Neural progenitor cell (in vitro differentiated cells): ENCODE results near the gene GPS1. TPM values are rescaled to one million over a fixed set of nuclear protein-coding genes. Genes with fewer than 3 reads are reported as not detected.

Experiments used
- DNase-seq: peaks from one replicate; pipeline ENCODE4 v3.0.0-alpha.2; 2016; ENCODE audit warnings: low spot score
- H2AFZ ChIP-seq: fragments of 200-600 bp; sonication (generic); replicated peaks from 2 replicates; pipeline ENCODE4 v1.6.1; 2016; ENCODE audit warnings: antibody characterized with exemption
- H3F3A ChIP-seq: fragments of 200-600 bp; sonication (generic); 2 replicates; pipeline ENCODE4 v1.6.1; 2016; ENCODE audit warnings: antibody characterized with exemption, low read depth
- H3K27ac ChIP-seq: fragments of 200-600 bp; sonication (generic); 2 replicates; pipeline ENCODE4 v1.5.1; 2016; ENCODE audit warnings: mild to moderate bottlenecking
- H3K27me3 ChIP-seq: fragments of 200-600 bp; sonication (generic); 2 replicates; pipeline ENCODE4 v1.6.1; 2016; ENCODE audit warnings: mild to moderate bottlenecking, moderate library complexity
- H3K36me3 ChIP-seq: fragments of 200-600 bp; sonication (generic); 2 replicates; pipeline ENCODE4 v1.5.1; 2016
- H3K4me1 ChIP-seq: fragments of 200-600 bp; sonication (generic); 2 replicates; pipeline ENCODE4 v1.6.1; 2016; ENCODE audit warnings: mixed run types
- H3K4me2 ChIP-seq: fragments of 200-600 bp; sonication (generic); 2 replicates; pipeline ENCODE4 v1.6.1; 2016
- H3K4me3 ChIP-seq: fragments of 200-600 bp; sonication (generic); 2 replicates; pipeline ENCODE4 v1.5.1; 2016
- H3K79me2 ChIP-seq: fragments of 200-600 bp; sonication (generic); 2 replicates; pipeline ENCODE4 v1.6.1; 2016; ENCODE audit warnings: low read depth
- H3K9ac ChIP-seq: fragments of 200-600 bp; sonication (generic); 2 replicates; pipeline ENCODE4 v1.6.1; 2016
- H3K9me3 ChIP-seq: fragments of 200-600 bp; sonication (generic); 2 replicates; pipeline ENCODE4 v1.5.1; 2016; ENCODE audit warnings: low read depth
- H4K20me1 ChIP-seq: fragments of 200-600 bp; sonication (generic); 2 replicates; pipeline ENCODE4 v1.6.1; 2016; ENCODE audit warnings: low read depth
- H3K27ac Mint-ChIP-seq: 3 replicates; pipeline ENCODE4 v1.8.0; 2021; ENCODE audit warnings: mixed read lengths
- H3K27me3 Mint-ChIP-seq: 2 replicates; pipeline ENCODE4 v1.8.0; 2022; ENCODE audit warnings: low read depth, mild to moderate bottlenecking, inconsistent platforms, moderate library complexity, mixed read lengths; ENCODE audit not compliant: insufficient read depth
- H3K36me3 Mint-ChIP-seq: 3 replicates; pipeline ENCODE4 v1.8.0; 2021; ENCODE audit warnings: mixed read lengths
- H3K4me1 Mint-ChIP-seq: 3 replicates; pipeline ENCODE4 v1.8.0; 2021; ENCODE audit warnings: mixed read lengths
- H3K4me3 Mint-ChIP-seq: 3 replicates; pipeline ENCODE4 v1.8.0; 2021; ENCODE audit warnings: mild to moderate bottlenecking, moderate library complexity, mixed read lengths
- H3K9me3 Mint-ChIP-seq: 3 replicates; pipeline ENCODE4 v1.8.0; 2020; ENCODE audit warnings: mixed read lengths
- EZH2 ChIP-seq: fragments of 200-600 bp; sonication (generic); IDR thresholded peaks from 2 replicates; pipeline ENCODE4 v1.6.1; 2017; ENCODE audit warnings: antibody characterized with exemption, mild to moderate bottlenecking, moderate library complexity
- EZH2phosphoT487 ChIP-seq: fragments of 200-600 bp; sonication (generic); IDR thresholded peaks from 2 replicates; pipeline ENCODE4 v1.6.1; 2017; ENCODE audit warnings: antibody characterized with exemption
- total RNA-seq: library from RNA; depleted of rRNA; stranded (reverse); fragments of >200 nt; gene quantifications from 2 replicates; pipeline ENCODE4 v1.2.3, GENCODE V29; 2015; ENCODE audit warnings: low replicate concordance
- TF ChIP-seq, protein P1 (sequence below): fragments of 200-600 bp; sonication (generic); IDR thresholded peaks from 2 replicates; pipeline ENCODE4 v1.5.1; 2017; ENCODE audit warnings: antibody characterized with exemption, mild to moderate bottlenecking

The GPS1 gene
- total RNA-seq, 1 donor from 2014 or later, result 86.6 TPM

DNA sequence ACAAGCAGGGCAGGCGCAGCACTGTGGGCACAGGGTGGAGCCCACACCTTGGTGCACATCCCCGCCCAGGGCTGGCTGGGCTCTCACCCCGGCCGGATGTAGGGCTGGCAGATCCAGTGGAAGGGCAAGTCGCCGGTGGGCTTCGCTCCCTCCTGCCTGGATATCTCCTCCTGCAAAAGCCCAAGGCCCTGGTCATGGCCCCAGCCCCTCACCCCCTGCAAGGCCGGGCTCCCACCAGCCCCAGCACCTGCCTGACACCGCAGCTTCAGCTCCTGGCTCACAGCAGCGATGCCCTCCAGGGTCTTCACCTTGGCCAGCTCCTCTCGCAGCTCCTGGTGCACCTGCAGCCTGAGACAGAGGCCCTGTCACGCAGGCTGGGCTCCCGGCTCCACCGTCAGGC is 8.9 kb downstream of the GPS1 start:
- Mint-ChIP-seq H3K9me3 (no peaks in the 10 kb centered on the region), H3K4me1 (peaks cover 4% of the 10 kb centered on the region), H3K27me3 (no peaks in the 10 kb centered on the region), H3K36me3 (peaks cover 3% of the 10 kb centered on the region), H3K27ac (no peak overlapping the region), H3K4me3 (no peak overlapping the region)
- Histone ChIP-seq H3F3A (no peaks in the 10 kb centered on the region), H3K9ac (no peak overlapping the region), H3K4me1 (no peaks in the 10 kb centered on the region), H3K4me2 (no peak overlapping the region), H3K36me3 (no peaks in the 10 kb centered on the region), H3K27me3 (no peaks in the 10 kb centered on the region), H3K4me3 (no peak overlapping the region), H4K20me1 (peaks cover 6% of the 10 kb centered on the region), H2AFZ (no peak overlapping the region), H3K9me3 (no peaks in the 10 kb centered on the region), H3K79me2 (peaks cover 12% of the 10 kb centered on the region), H3K27ac (no peak overlapping the region)
- TF ChIP-seq, protein P1, sequence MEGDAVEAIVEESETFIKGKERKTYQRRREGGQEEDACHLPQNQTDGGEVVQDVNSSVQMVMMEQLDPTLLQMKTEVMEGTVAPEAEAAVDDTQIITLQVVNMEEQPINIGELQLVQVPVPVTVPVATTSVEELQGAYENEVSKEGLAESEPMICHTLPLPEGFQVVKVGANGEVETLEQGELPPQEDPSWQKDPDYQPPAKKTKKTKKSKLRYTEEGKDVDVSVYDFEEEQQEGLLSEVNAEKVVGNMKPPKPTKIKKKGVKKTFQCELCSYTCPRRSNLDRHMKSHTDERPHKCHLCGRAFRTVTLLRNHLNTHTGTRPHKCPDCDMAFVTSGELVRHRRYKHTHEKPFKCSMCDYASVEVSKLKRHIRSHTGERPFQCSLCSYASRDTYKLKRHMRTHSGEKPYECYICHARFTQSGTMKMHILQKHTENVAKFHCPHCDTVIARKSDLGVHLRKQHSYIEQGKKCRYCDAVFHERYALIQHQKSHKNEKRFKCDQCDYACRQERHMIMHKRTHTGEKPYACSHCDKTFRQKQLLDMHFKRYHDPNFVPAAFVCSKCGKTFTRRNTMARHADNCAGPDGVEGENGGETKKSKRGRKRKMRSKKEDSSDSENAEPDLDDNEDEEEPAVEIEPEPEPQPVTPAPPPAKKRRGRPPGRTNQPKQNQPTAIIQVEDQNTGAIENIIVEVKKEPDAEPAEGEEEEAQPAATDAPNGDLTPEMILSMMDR, result no peak
- TF ChIP-seq EZH2phosphoT487 (no peak), EZH2 (no peak)
- no peak for DNase-seq

DNA sequence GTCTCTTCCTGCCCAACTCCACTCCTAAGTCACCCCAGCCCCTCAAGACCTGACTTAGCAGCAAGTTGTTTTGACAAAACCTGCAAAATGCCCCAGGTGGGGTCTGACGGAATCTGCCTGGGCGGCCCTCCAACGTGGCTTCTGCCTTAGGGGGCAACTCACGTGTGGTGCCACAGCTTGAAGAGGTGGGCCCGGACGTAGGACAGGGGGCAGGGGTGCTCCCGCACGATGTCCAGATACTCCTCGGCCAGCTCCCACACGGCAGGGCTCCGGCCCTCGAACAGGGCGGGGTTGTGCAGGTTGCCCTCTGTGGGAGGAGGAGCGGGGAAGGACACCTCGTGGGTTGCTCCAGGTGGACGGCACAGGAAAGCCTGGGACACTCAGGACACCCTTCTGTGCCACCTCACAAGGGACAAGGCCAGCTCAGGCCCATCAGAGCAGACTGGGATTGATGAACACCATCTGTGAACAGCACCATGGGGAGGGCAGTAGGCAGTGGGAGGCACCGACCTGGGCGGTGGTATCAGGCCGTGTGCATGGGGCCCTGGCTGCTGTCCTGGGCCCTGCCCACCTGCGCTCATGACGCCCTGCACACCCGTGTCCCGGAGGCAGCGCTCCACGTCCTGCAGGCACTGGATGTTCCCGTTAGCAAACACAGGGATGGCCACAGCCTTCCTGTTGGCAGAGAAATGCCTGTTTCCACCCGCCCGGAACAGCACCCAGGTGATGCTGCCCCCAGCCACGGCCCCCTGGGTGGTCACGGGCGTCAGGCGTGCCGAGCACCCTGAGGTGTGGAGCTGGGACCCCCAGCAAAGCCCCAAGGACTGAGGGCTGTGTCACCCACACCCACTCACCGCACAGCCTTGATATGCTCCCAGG is 9.6 kb downstream of the GPS1 start:
- no peak for DNase-seq
- Mint-ChIP-seq H3K27me3 (peaks cover 3% of the 10 kb centered on the region), H3K9me3 (no peaks in the 10 kb centered on the region), H3K4me3 (no peak overlapping the region), H3K36me3 (peaks cover 3% of the 10 kb centered on the region), H3K4me1 (peaks cover 7% of the 10 kb centered on the region), H3K27ac (no peak overlapping the region)
- no peak overlapping the region for H2AFZ ChIP-seq
- no peaks in the 10 kb centered on the region for H3K27me3 ChIP-seq
- H3K4me2 ChIP-seq, result no peak overlapping the region
- H3K79me2 ChIP-seq, result peaks cover 12% of the 10 kb centered on the region
- no peaks in the 10 kb centered on the region for H3F3A ChIP-seq
- no peaks in the 10 kb centered on the region for H3K9me3 ChIP-seq
- H3K4me3 ChIP-seq, result no peak overlapping the region
- no peaks in the 10 kb centered on the region for H3K36me3 ChIP-seq
- no peaks in the 10 kb centered on the region for H4K20me1 ChIP-seq
- no peak overlapping the region for H3K9ac ChIP-seq
- no peak overlapping the region for H3K27ac ChIP-seq
- peaks cover 4% of the 10 kb centered on the region for H3K4me1 ChIP-seq
- TF ChIP-seq EZH2phosphoT487, result no peak
- TF ChIP-seq, protein P1, result no peak
- TF ChIP-seq EZH2, result no peak

DNA sequence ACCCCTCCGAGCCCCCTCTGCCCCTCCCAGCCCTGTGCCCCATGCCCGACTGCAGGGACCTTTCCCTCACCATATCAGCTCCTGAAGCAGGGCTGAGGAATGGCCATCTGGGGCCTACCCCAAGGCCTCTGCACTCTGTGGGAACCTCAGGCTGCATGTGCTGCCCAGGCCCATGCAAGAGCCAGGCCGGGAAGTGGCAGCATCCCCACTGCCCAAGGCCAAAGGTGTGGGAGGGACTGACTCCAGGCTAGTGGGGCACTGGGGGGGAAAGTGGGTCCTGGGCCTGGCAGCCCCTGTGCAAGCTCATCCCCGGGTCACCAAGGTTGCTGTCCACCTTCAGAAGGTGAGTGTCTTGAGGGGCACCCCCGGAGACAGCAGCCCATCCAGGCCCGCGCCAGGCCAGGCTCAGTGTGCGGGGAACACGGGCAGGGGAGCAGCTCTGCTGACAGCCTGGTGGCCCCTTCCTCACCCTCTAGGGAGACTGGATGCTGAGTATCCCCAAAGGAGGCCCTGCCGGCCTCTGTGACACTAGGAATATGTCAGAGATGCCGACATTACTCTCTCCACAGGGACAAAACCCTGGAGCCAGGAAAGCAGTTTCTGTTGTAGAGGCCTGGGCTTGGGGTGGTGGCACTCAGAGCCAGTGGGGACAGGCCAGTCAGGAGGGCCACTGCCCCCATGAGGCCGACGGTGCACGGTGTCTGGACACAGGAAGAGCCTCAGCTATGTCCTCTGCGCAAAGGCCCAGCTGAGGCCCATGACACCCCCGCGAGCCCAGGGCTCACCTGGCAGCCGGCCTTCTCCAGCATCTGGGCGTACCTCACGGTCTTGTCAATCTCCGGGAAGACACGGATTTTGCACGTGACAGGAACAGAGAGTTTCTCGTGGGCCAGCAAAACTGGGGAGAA is 10.6 kb downstream of the GPS1 start:
- DNase-seq, result no peak
- peaks cover 6% of the 10 kb centered on the region for H3K4me1 ChIP-seq
- no peaks in the 10 kb centered on the region for H3K27me3 ChIP-seq
- TF ChIP-seq, protein P1, result no peak
- TF ChIP-seq EZH2 (no peak), EZH2phosphoT487 (no peak)
- peaks cover 12% of the 10 kb centered on the region for H3K79me2 ChIP-seq
- H3K9me3 ChIP-seq, result no peaks in the 10 kb centered on the region
- H3K9ac ChIP-seq, result no peak overlapping the region
- no peak overlapping the region for H3K4me2 ChIP-seq
- H3K27ac ChIP-seq, result no peak overlapping the region
- Mint-ChIP-seq H3K27me3 (peaks cover 3% of the 10 kb centered on the region), H3K36me3 (peaks cover 3% of the 10 kb centered on the region), H3K9me3 (no peaks in the 10 kb centered on the region), H3K4me3 (no peak overlapping the region), H3K27ac (no peak overlapping the region), H3K4me1 (peaks cover 10% of the 10 kb centered on the region)
- H4K20me1 ChIP-seq, result no peaks in the 10 kb centered on the region
- H2AFZ ChIP-seq, result no peak overlapping the region
- no peaks in the 10 kb centered on the region for H3F3A ChIP-seq
- H3K4me3 ChIP-seq, result no peak overlapping the region
- H3K36me3 ChIP-seq, result no peaks in the 10 kb centered on the region
